ENCODE measurements around the gene FARP2. TPM values are rescaled to one million over a fixed set of nuclear protein-coding genes. Genes with fewer than 3 reads are reported as not detected.
A peak's percentile ranks its signal among the peaks of the same experiment; 100 is the strongest.

FARP2 gene
- total RNA-seq, result 10 to 100 TPM; 10.7 to 20.1 (median 13.6) TPM

- H3K27me3 ChIP-seq, result no peaks in the 10 kb centered on the region
- intact Hi-C loops (cut with DNase I; ENCODE audit: low total_unique reads), result loop anchor here (1.0 to 10.0 kb wide), 8 partner anchors 41 to 1104 kb away; partner anchors contain the start of genes ATG4B, HDLBP, SEPTIN2 and THAP4
- DNase-seq (peak; percentile 99), ATAC-seq (peak; percentile 92 to 96)
- peaks cover 23 to 30% of the 10 kb centered on the region in 2 donors for H3K4me1 ChIP-seq
- no peaks in the 10 kb centered on the region for H3K9me3 ChIP-seq
- H3K36me3 ChIP-seq, result peaks cover 0 to 28% of the 10 kb centered on the region in 2 donors
- peak within 1 kb of the TSS; percentile 80 to 95 (median 92) for H3K27ac ChIP-seq
- H3K4me3 ChIP-seq, result peak within 1 kb of the TSS; percentile 70 to 85 (median 82)
- no peak for TF ChIP-seq CTCF (IDR thresholded peaks at IDR 0.05 in 4 of 5, conservative IDR thresholded peaks at IDR 0.05 in 1 of 5)
- peak; percentile 87 to 88 for TF ChIP-seq POLR2A (IDR thresholded peaks at IDR 0.05)
- in situ Hi-C loops (cut with MboI; ENCODE audit: low sequenced_read_pairs in 4 of 4), result no loop called here
Measured at GRCh38 chr2:241355983-241356870, at the start of gene FARP2. Gene FARP2, plus strand, starts transcription at chr2:241356285. Its CDS starts 16,823 bp downstream, at chr2:241373108.

GRCh38 chr2:241307055-241307454 is 49.0 kb upstream of the FARP2 start:
- ATAC-seq (no peak), DNase-seq (no peak)
- Histone ChIP-seq H3K27me3 (no peaks in the 10 kb centered on the region), H3K27ac (no peak overlapping the region), H3K9me3 (no peaks in the 10 kb centered on the region), H3K4me1 (peaks cover 56 to 68% of the 10 kb centered on the region in 2 donors), H3K4me3 (no peak overlapping the region), H3K36me3 (no peaks in the 10 kb centered on the region)
- intact Hi-C loops (cut with DNase I; ENCODE audit: low total_unique reads), result no loop called here
- in situ Hi-C loops (cut with MboI; ENCODE audit: low sequenced_read_pairs in 4 of 4), result no loop called here
- TF ChIP-seq CTCF (IDR thresholded peaks at IDR 0.05 in 4 of 5, conservative IDR thresholded peaks at IDR 0.05 in 1 of 5) (no peak), POLR2A (IDR thresholded peaks at IDR 0.05) (no peak)

GRCh38 chr2:241308267-241308666 is 47.8 kb upstream of the FARP2 start:
- Histone ChIP-seq H3K9me3 (no peaks in the 10 kb centered on the region), H3K4me1 (peaks cover 57 to 72% of the 10 kb centered on the region in 2 donors), H3K27me3 (no peaks in the 10 kb centered on the region), H3K27ac (no peak overlapping the region), H3K4me3 (no peak overlapping the region), H3K36me3 (no peaks in the 10 kb centered on the region)
- in situ Hi-C loops (cut with MboI; ENCODE audit: low sequenced_read_pairs in 4 of 4) (no loop called here), intact Hi-C loops (cut with DNase I; ENCODE audit: low total_unique reads) (no loop called here)
- ATAC-seq (no peak), DNase-seq (no peak)
- TF ChIP-seq POLR2A (IDR thresholded peaks at IDR 0.05) (no peak), CTCF (IDR thresholded peaks at IDR 0.05 in 4 of 5, conservative IDR thresholded peaks at IDR 0.05 in 1 of 5) (no peak)

GRCh38 chr2:241308832-241309500 is 47.1 kb upstream of the FARP2 start:
- DNase-seq (no peak), ATAC-seq (no peak)
- Histone ChIP-seq H3K27me3 (no peaks in the 10 kb centered on the region), H3K36me3 (no peaks in the 10 kb centered on the region), H3K27ac (no peak overlapping the region), H3K4me1 (peaks cover 56 to 72% of the 10 kb centered on the region in 2 donors), H3K9me3 (no peaks in the 10 kb centered on the region), H3K4me3 (no peak overlapping the region)
- intact Hi-C loops (cut with DNase I; ENCODE audit: low total_unique reads), result no loop called here
- in situ Hi-C loops (cut with MboI; ENCODE audit: low sequenced_read_pairs in 4 of 4), result no loop called here
- TF ChIP-seq CTCF (IDR thresholded peaks at IDR 0.05 in 4 of 5, conservative IDR thresholded peaks at IDR 0.05 in 1 of 5) (no peak), POLR2A (IDR thresholded peaks at IDR 0.05) (no peak)

Data from gastrocnemius medialis (tissue), 4 donors.